Measurements from ENCODE around the gene UNC119B. TPM values are rescaled to one million over a fixed set of nuclear protein-coding genes. Genes with fewer than 3 reads are reported as not detected.

UNC119B gene
- total RNA-seq, 4 donors from 2014 or later = 9.8 to 25.4 (median 21.5) TPM

GRCh38 chr12:120754792-120755191 lies 44.5 kb downstream of the UNC119B start:
- H3K27me3 ChIP-seq = no peaks in the 10 kb centered on the region
- intact Hi-C loops (cut with DNase I; ENCODE audit: low total_unique reads) (no loop called here), in situ Hi-C loops (cut with MboI; ENCODE audit: low pct_ligation_motif_present in 1 of 4, low pct_unique_long_range_greater_than_20kb in 1 of 4, low sequenced_read_pairs in 3 of 4) (no loop called here)
- peaks cover 0 to 12% (median 9%) of the 10 kb centered on the region in 4 donors for H3K4me1 ChIP-seq
- no peak for DNase-seq
- no peak overlapping the region for H3K4me3 ChIP-seq
- TF ChIP-seq CTCF (IDR thresholded peaks at IDR 0.05) (no peak), POLR2AphosphoS5 (IDR thresholded peaks at IDR 0.05) (no peak), EP300 (IDR thresholded peaks at IDR 0.05; ENCODE audit: low read depth) (no peak), POLR2A (IDR thresholded peaks at IDR 0.05) (no peak)
- peaks cover 0 to 4% of the 10 kb centered on the region in 2 donors for H3K9me3 ChIP-seq
- no peak overlapping the region for H3K27ac ChIP-seq
- no peaks in the 10 kb centered on the region for H3K36me3 ChIP-seq

GRCh38 chr12:120755269-120755668 lies 45.0 kb downstream of the UNC119B start:
- TF ChIP-seq CTCF (IDR thresholded peaks at IDR 0.05) (no peak), POLR2A (IDR thresholded peaks at IDR 0.05) (no peak), POLR2AphosphoS5 (IDR thresholded peaks at IDR 0.05) (no peak), EP300 (IDR thresholded peaks at IDR 0.05; ENCODE audit: low read depth) (no peak)
- peaks cover 0 to 12% (median 9%) of the 10 kb centered on the region in 4 donors for H3K4me1 ChIP-seq
- peaks cover 0 to 4% of the 10 kb centered on the region in 2 donors for H3K9me3 ChIP-seq
- H3K27me3 ChIP-seq = no peaks in the 10 kb centered on the region
- intact Hi-C loops (cut with DNase I; ENCODE audit: low total_unique reads) = no loop called here
- in situ Hi-C loops (cut with MboI; ENCODE audit: low pct_ligation_motif_present in 1 of 4, low pct_unique_long_range_greater_than_20kb in 1 of 4, low sequenced_read_pairs in 3 of 4) = no loop called here
- H3K27ac ChIP-seq = no peak overlapping the region
- H3K36me3 ChIP-seq = no peaks in the 10 kb centered on the region
- no peak overlapping the region for H3K4me3 ChIP-seq
- DNase-seq = no peak

- H3K9me3 ChIP-seq = peaks cover 0 to 4% of the 10 kb centered on the region in 2 donors
These were observed 47.0 kb downstream of the UNC119B start for GRCh38 chr12:120757226-120757742.

GRCh38 chr12:120757949-120758348 lies 47.7 kb downstream of the UNC119B start:
- 88% methylated on average over 6 of the region's 6 CpGs; no CpG with 5 or more reads in 1 of the 2 donors for WGBS, 2 donors (ENCODE audit: low coverage in 1 of 2)
- Histone ChIP-seq H3K4me3 (no peak overlapping the region), H3K4me1 (peaks cover 3 to 12% (median 9%) of the 10 kb centered on the region in 4 donors), H3K36me3 (no peaks in the 10 kb centered on the region), H3K9me3 (peaks cover 0 to 4% of the 10 kb centered on the region in 2 donors), H3K27ac (no peak overlapping the region), H3K27me3 (no peaks in the 10 kb centered on the region)
- intact Hi-C loops (cut with DNase I; ENCODE audit: low total_unique reads) (no loop called here), in situ Hi-C loops (cut with MboI; ENCODE audit: low pct_ligation_motif_present in 1 of 4, low pct_unique_long_range_greater_than_20kb in 1 of 4, low sequenced_read_pairs in 3 of 4) (no loop called here)
- TF ChIP-seq POLR2AphosphoS5 (IDR thresholded peaks at IDR 0.05) = no peak
- no peak for TF ChIP-seq POLR2A (IDR thresholded peaks at IDR 0.05)
- TF ChIP-seq CTCF (IDR thresholded peaks at IDR 0.05) = no peak
- no peak for TF ChIP-seq EP300 (IDR thresholded peaks at IDR 0.05; ENCODE audit: low read depth)
- no peak for DNase-seq

More at GRCh38 chr12:120757226-120757742, 47.0 kb downstream of the UNC119B start:
- Histone ChIP-seq H3K27me3 (no peaks in the 10 kb centered on the region), H3K36me3 (no peaks in the 10 kb centered on the region), H3K4me3 (no peak overlapping the region), H3K4me1 (peaks cover 3 to 12% (median 9%) of the 10 kb centered on the region in 4 donors), H3K27ac (peak overlapping the region in 3 of 4 donors; percentile 40 to 72 (median 49))
- DNase-seq = no peak
- WGBS, 2 donors (ENCODE audit: low coverage in 1 of 2) = 46 to 83% methylated on average over 2 to 4 of the region's 4 CpGs
- intact Hi-C loops (cut with DNase I; ENCODE audit: low total_unique reads) (no loop called here), in situ Hi-C loops (cut with MboI; ENCODE audit: low pct_ligation_motif_present in 1 of 4, low pct_unique_long_range_greater_than_20kb in 1 of 4, low sequenced_read_pairs in 3 of 4) (no loop called here)
- no peak for TF ChIP-seq EP300 (IDR thresholded peaks at IDR 0.05; ENCODE audit: low read depth)
- TF ChIP-seq CTCF (IDR thresholded peaks at IDR 0.05) = no peak
- TF ChIP-seq POLR2AphosphoS5 (IDR thresholded peaks at IDR 0.05) = no peak
- no peak for TF ChIP-seq POLR2A (IDR thresholded peaks at IDR 0.05)
